Measurements from ENCODE around the gene GNS. TPM values are rescaled to one million over a fixed set of nuclear protein-coding genes. Genes with fewer than 3 reads are reported as not detected.

GNS gene
- total and polyA plus RNA-seq, 3 experiments from 2014 or later, result 20.7 to 47.5 (median 21.1) TPM

DNA sequence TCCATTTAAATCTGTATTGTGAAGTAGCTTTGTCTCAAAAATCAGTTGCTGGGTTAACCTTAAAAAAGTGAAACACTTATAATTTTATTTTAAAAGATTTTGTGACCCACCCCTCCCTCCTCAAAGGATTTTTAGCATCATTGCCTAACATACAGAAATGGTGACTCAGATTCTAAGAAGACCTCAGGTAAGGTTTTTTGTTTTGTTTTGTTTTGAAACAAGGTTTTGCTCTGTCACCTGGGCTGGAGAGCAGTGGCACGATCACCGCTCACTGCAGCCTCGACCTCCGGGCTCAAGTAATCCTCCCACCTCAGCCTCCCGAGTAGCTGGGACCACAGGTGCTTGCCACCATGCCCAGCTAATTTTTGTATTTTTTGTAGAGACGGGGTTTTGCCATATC is 74.2 kb downstream of the GNS start:
- Mint-ChIP-seq H3K27me3 (no peaks in the 10 kb centered on the region), H3K4me1 (peaks cover 77 to 90% (median 89%) of the 10 kb centered on the region in 3 donors), H3K9me3 (peaks cover 0 to 2% (median 0%) of the 10 kb centered on the region in 5 donors), H3K4me3 (peak overlapping the region in 6 of 7 donors; percentile 58 to 81 (median 67)), H3K36me3 (peaks cover 7 to 48% (median 10%) of the 10 kb centered on the region in 3 donors), H3K27ac (peak overlapping the region; percentile 84 to 99 (median 94))
- no peak for DNase-seq
- CTCF ChIA-PET, result interaction anchor here (1.1 to 9.9 kb wide), 7 partner anchors 10 to 136 kb away, joined by 3 to 78 read pairs (median 7); partner anchors contain the start of gene RASSF3
- H3K9me3 ChIP-seq (ENCODE audit: low read length), result no peaks in the 10 kb centered on the region
- H3K4me1 ChIP-seq (ENCODE audit: insufficient read depth, low read length), result peaks cover 89% of the 10 kb centered on the region
- peaks cover 24% of the 10 kb centered on the region for H3K36me3 ChIP-seq (ENCODE audit: insufficient read depth, low read length)
- H3K27ac ChIP-seq (ENCODE audit: low read depth, low read length), result peak overlapping the region; percentile 10
- H3K4me3 ChIP-seq (ENCODE audit: low read length), result peak overlapping the region; percentile 14
- POLR2A ChIA-PET, result interaction anchor here (1.2 to 4.0 kb wide), 6 partner anchors 9 to 86 kb away, joined by 4 to 31 read pairs (median 8); partner anchors contain the start of gene RASSF3
- H3K27me3 ChIP-seq (ENCODE audit: insufficient read depth, low read length, poor library complexity, severe bottlenecking), result no peaks in the 10 kb centered on the region

DNA sequence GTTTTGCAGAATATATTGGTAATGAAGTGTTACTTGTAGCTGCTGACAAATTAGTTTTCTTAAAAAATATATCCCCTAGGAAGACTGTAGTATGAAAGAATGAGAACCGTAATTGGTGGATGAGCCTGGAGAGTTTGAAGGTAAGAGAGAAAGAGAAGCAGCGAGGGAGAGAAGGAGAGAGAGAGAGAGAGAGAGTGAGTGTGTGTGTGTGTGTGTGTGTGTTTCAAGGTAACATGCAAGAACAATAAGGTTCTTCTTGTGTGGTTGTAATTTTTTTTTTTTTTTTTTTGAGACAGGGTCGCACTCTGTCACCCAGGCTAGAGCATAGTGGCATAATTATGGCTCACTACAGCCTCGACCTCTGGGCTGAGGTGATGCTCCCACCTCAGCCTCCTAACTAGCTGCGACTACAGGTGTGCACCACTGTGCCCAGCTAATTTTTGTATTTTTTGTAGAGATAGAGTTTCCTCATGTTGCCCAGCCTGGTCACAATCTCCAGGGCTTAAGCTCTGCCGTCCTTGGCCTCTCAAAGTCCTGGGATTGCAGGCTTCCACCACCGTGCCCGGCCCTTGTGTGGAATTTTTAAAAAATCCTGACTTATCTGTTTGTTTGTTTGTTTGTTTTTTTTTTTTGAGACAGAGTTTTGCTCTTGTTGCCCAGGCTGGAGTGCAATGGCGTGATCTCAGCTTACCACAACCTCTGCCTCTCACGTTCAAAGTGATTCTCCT is 75.2 kb downstream of the GNS start:
- Mint-ChIP-seq H3K27me3 (no peaks in the 10 kb centered on the region), H3K27ac (peak overlapping the region; percentile 84 to 99 (median 94)), H3K9me3 (peaks cover 0 to 2% (median 0%) of the 10 kb centered on the region in 5 donors), H3K36me3 (peaks cover 7 to 42% (median 9%) of the 10 kb centered on the region in 3 donors), H3K4me3 (peak overlapping the region; percentile 64 to 81 (median 68)), H3K4me1 (peaks cover 83 to 95% (median 93%) of the 10 kb centered on the region in 3 donors)
- Histone ChIP-seq H3K4me1 (ENCODE audit: insufficient read depth, low read length) (peaks cover 90% of the 10 kb centered on the region), H3K36me3 (ENCODE audit: insufficient read depth, low read length) (peaks cover 20% of the 10 kb centered on the region), H3K4me3 (ENCODE audit: low read length) (peak overlapping the region; percentile 22), H3K27ac (ENCODE audit: low read depth, low read length) (no peak overlapping the region), H3K27me3 (ENCODE audit: insufficient read depth, low read length, poor library complexity, severe bottlenecking) (no peaks in the 10 kb centered on the region), H3K9me3 (ENCODE audit: low read length) (no peaks in the 10 kb centered on the region)
- CTCF ChIA-PET, result interaction anchor here (0.6 to 9.9 kb wide), 10 partner anchors 11 to 134 kb away, joined by 3 to 78 read pairs (median 4); partner anchors contain the start of gene RASSF3
- POLR2A ChIA-PET, result interaction anchor here (0.7 to 4.0 kb wide), 10 partner anchors 9 to 135 kb away, joined by 3 to 31 read pairs (median 6); partner anchors contain the start of gene RASSF3
- peak in 1 of 5 donors; percentile 39 for DNase-seq

DNA sequence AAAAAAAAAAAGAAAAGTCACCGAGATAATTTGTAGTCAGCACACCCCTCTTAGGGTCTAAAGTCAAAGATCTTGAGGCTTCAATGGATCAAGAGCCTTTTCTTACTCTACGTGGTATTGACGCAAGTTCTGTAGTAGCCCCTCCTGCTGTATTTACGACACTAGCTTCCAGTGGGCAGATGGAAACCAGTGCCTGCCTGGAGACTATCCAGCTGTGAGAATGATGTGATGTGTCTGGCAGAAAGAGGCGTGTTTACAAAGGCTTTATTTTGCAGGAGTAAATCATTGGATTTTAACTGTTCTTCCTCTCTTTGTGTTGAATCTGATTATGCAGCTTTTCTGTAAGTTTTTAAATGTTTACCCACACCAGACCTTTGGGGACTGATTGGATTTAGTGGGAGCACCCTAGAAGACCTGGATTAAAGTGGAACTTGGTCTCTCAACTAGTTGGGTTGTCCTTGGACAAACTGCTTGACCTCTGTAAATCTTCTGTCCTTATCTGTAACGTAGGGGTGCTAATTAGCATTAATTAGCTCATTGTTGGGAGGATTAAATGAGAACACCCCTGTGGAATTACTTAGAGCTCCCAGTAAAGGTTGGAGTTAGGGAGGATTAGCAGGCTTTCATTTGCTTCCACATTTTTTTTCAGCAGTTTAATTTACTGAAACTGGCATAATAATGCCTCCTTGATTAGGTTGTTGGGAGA is 76.5 kb downstream of the GNS start:
- Histone ChIP-seq H3K36me3 (ENCODE audit: insufficient read depth, low read length) (peaks cover 10% of the 10 kb centered on the region), H3K27me3 (ENCODE audit: insufficient read depth, low read length, poor library complexity, severe bottlenecking) (no peaks in the 10 kb centered on the region), H3K9me3 (ENCODE audit: low read length) (no peaks in the 10 kb centered on the region), H3K27ac (ENCODE audit: low read depth, low read length) (no peak overlapping the region), H3K4me3 (ENCODE audit: low read length) (peak overlapping the region; percentile 22), H3K4me1 (ENCODE audit: insufficient read depth, low read length) (peaks cover 90% of the 10 kb centered on the region)
- H3K9me3 Mint-ChIP-seq, result peaks cover 0 to 2% (median 0%) of the 10 kb centered on the region in 5 donors
- peaks cover 82 to 95% (median 93%) of the 10 kb centered on the region in 3 donors for H3K4me1 Mint-ChIP-seq
- peaks cover 0 to 32% (median 4%) of the 10 kb centered on the region in 3 donors for H3K36me3 Mint-ChIP-seq
- H3K27ac Mint-ChIP-seq, result peak overlapping the region; percentile 72 to 99 (median 93)
- POLR2A ChIA-PET, result interaction anchor here (0.6 to 4.0 kb wide), 6 partner anchors 8 to 73 kb away, joined by 3 to 31 read pairs (median 6); no protein-coding TSS in a partner anchor
- CTCF ChIA-PET, result interaction anchor here (1.8 to 9.9 kb wide), 3 partner anchors 14 to 21 kb away, joined by 3 to 78 read pairs (median 24); no protein-coding TSS in a partner anchor
- H3K4me3 Mint-ChIP-seq, result peak overlapping the region in 6 of 7 donors; percentile 62 to 81 (median 66)
- DNase-seq, result peak in 1 of 5 donors; percentile 62
- no peaks in the 10 kb centered on the region for H3K27me3 Mint-ChIP-seq

DNA sequence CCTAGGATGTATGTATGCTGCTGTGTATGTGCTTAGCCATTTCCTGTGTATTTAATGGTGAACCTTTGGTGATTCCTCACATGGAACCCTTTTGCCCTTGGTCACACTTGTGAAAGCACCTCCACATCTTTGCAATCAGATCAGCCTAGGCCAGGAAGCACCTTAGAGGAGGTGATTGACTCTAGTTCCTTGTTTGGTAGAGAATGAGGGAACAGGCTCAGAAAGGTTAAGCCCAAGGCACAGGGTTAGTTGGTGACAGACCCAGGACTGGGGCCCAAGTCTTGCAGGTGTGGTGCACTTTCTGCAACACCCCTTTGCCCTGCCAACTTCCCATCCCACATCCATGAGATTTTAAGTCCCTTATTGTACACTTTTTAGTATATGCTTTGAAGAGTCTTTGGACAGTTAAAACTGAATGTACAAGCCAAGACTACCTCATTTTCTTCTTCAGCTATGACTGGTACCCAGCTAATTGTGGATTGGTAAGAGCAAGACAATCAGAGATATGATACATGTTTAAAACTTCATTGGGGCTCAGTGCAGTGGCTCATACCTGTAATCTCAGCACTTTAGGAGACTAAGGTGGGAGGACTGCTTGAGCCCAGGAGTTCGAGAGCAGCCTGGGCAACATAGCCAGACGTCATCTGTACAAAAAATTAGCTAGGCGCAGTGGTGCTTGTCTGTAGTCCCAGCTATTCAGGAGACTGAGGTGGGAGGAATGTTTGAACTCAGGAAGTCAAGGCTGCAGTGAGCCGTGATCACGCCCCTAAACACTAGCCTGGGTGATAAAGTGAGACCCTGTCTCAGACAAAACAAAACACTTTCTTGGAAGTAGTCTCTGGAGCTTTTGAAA is 77.8 kb downstream of the GNS start:
- Mint-ChIP-seq H3K27me3 (peaks cover 0 to 4% of the 10 kb centered on the region in 2 donors), H3K9me3 (peaks cover 0 to 2% (median 0%) of the 10 kb centered on the region in 5 donors), H3K4me1 (peaks cover 86 to 97% (median 95%) of the 10 kb centered on the region in 3 donors), H3K27ac (peak overlapping the region; percentile 89 to 98 (median 96)), H3K36me3 (peaks cover 0 to 23% (median 2%) of the 10 kb centered on the region in 3 donors), H3K4me3 (peak overlapping the region; percentile 43 to 81 (median 73))
- ChIA-PET CTCF (interaction anchor here (1.7 to 9.9 kb wide), 3 partner anchors 13 to 47 kb away, joined by 3 to 78 read pairs (median 3); no protein-coding TSS in a partner anchor), POLR2A (interaction anchor here (0.6 to 4.0 kb wide), 6 partner anchors 10 to 97 kb away, joined by 3 to 31 read pairs (median 4); partner anchors contain the start of gene RASSF3)
- Histone ChIP-seq H3K36me3 (ENCODE audit: insufficient read depth, low read length) (peaks cover 6% of the 10 kb centered on the region), H3K4me3 (ENCODE audit: low read length) (peak overlapping the region; percentile 44), H3K9me3 (ENCODE audit: low read length) (no peaks in the 10 kb centered on the region), H3K4me1 (ENCODE audit: insufficient read depth, low read length) (peaks cover 97% of the 10 kb centered on the region), H3K27me3 (ENCODE audit: insufficient read depth, low read length, poor library complexity, severe bottlenecking) (no peaks in the 10 kb centered on the region), H3K27ac (ENCODE audit: low read depth, low read length) (peak overlapping the region; percentile 18)
- peak in 1 of 5 donors; percentile 56 for DNase-seq

DNA sequence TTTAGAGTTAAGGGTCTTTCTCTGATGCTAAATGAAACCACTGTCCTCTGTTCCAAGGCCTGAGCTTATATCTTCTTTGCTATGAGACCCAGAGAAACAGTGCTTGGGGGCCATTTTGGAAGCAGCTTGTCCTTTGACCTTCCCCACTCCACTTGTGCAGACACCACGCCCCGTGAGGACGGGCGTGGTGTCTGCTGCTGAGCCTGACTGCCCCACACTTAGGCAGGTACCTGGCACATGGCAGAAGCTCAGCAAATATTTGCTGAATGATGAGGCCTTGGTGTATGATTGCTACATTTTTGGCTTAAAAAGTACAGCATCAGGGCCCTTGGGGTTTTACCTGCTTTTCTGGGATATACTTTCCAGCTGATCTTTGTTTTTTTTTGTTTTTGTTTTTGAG is 79.0 kb downstream of the GNS start:
- peak overlapping the region; percentile 42 for H3K4me3 ChIP-seq (ENCODE audit: low read length)

DNA sequence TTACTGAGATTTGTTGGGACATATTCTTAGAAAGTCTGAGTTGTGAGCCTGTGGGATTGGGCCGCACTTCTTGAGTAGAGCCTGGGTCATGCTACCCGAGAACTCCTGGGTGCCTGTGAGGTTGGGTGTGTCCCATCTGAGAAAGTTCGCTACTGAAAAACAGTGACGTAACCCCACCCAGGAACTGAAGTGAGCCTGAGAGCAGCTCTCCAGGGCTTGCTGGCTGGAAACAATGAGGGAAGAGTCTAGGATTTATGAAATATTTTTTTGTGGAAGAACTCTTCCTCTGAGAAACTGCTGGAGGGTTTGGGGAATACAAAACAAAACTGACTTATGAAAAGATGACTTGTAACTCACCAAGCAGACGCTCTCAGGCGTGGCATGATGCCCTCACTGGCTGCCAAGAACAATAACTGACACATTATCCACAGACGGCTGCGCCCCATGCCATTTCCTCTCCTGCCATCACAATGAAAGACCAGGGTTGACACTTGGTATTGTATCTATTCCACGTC is 79.7 kb downstream of the GNS start:
- peaks cover 0 to 2% (median 0%) of the 10 kb centered on the region in 5 donors for H3K9me3 Mint-ChIP-seq
- peaks cover 0 to 4% of the 10 kb centered on the region in 2 donors for H3K27me3 Mint-ChIP-seq
- CTCF ChIA-PET, result interaction anchor here (1.1 to 9.9 kb wide), 6 partner anchors 11 to 70 kb away, joined by 3 to 78 read pairs (median 14); no protein-coding TSS in a partner anchor
- no peaks in the 10 kb centered on the region for H3K27me3 ChIP-seq (ENCODE audit: insufficient read depth, low read length, poor library complexity, severe bottlenecking)
- no peaks in the 10 kb centered on the region for H3K36me3 ChIP-seq (ENCODE audit: insufficient read depth, low read length)
- H3K9me3 ChIP-seq (ENCODE audit: low read length), result no peaks in the 10 kb centered on the region
- peaks cover 86 to 98% (median 94%) of the 10 kb centered on the region in 3 donors for H3K4me1 Mint-ChIP-seq
- DNase-seq, result peak; percentile 50 to 83 (median 79)
- POLR2A ChIA-PET, result interaction anchor here (0.9 to 3.6 kb wide), 7 partner anchors 8 to 70 kb away, joined by 3 to 49 read pairs (median 4); no protein-coding TSS in a partner anchor
- peak overlapping the region; percentile 42 for H3K4me3 ChIP-seq (ENCODE audit: low read length)
- peak overlapping the region; percentile 76 for H3K27ac ChIP-seq (ENCODE audit: low read depth, low read length)
- H3K36me3 Mint-ChIP-seq, result peaks cover 0 to 13% (median under 1%) of the 10 kb centered on the region in 3 donors
- H3K4me1 ChIP-seq (ENCODE audit: insufficient read depth, low read length), result peaks cover 96% of the 10 kb centered on the region
- peak overlapping the region; percentile 68 to 88 (median 78) for H3K4me3 Mint-ChIP-seq
- peak overlapping the region; percentile 89 to 98 (median 96) for H3K27ac Mint-ChIP-seq

More for the DNA sequence above, 79.0 kb downstream of the GNS start:
- Mint-ChIP-seq H3K27me3 (peaks cover 0 to 4% of the 10 kb centered on the region in 2 donors), H3K36me3 (peaks cover 0 to 17% (median 2%) of the 10 kb centered on the region in 3 donors), H3K27ac (peak overlapping the region; percentile 89 to 98 (median 96)), H3K9me3 (peaks cover 0 to 2% (median 0%) of the 10 kb centered on the region in 5 donors), H3K4me3 (peak overlapping the region; percentile 68 to 88 (median 78)), H3K4me1 (peaks cover 86 to 98% (median 94%) of the 10 kb centered on the region in 3 donors)
- H3K27ac ChIP-seq (ENCODE audit: low read depth, low read length), result peak overlapping the region; percentile 76
- H3K27me3 ChIP-seq (ENCODE audit: insufficient read depth, low read length, poor library complexity, severe bottlenecking), result no peaks in the 10 kb centered on the region
- POLR2A ChIA-PET, result interaction anchor here (0.7 to 3.6 kb wide), 8 partner anchors 9 to 71 kb away, joined by 3 to 49 read pairs (median 4); no protein-coding TSS in a partner anchor
- H3K4me1 ChIP-seq (ENCODE audit: insufficient read depth, low read length), result peaks cover 100% of the 10 kb centered on the region
- no peak for DNase-seq
- no peaks in the 10 kb centered on the region for H3K36me3 ChIP-seq (ENCODE audit: insufficient read depth, low read length)
- no peaks in the 10 kb centered on the region for H3K9me3 ChIP-seq (ENCODE audit: low read length)
- CTCF ChIA-PET, result interaction anchor here (1.0 to 9.9 kb wide), 5 partner anchors 10 to 46 kb away, joined by 3 to 78 read pairs (median 3); no protein-coding TSS in a partner anchor
